A549 (cell line): ENCODE measurements around the gene PRDM12. TPM values are rescaled to one million over a fixed set of nuclear protein-coding genes. Genes with fewer than 3 reads are reported as not detected.

Experiments
- ATAC-seq, 2 experiments: fragments of 200-7000 bp in 1 of 2; fragments of >200 bp in 1 of 2; cut with Nextera tagmentation in 1 of 2; cut with Tn5 transposase in 1 of 2; 3 replicates each; pipeline versions ENCODE4 v1.8.0 to v1.9.1; 2018 to 2020; ENCODE audit warnings: mild to moderate bottlenecking in 1 of 2, moderate library complexity in 1 of 2
- CTCF ChIA-PET: fragments of 300-600 bp; sonication (Branson Sonifier 250); formaldehyde crosslinking; extraction: SDS; loops from one replicate; lab custom pipeline; 2021; ENCODE audit warnings: antibody characterized with exemption, inconsistent platforms; lab: Yijun Ruan, JAX
- POLR2A ChIA-PET: fragments of 350-600 bp; formaldehyde crosslinking; extraction: SDS; loops from one replicate; lab custom pipeline; 2021; ENCODE audit warnings: antibody characterized with exemption, inconsistent platforms; lab: Yijun Ruan, JAX
- DNase-seq, 2 experiments: peaks; one replicate each; pipeline versions ENCODE4 v3.0.0 to v3.0.0-alpha.2; 2011 to 2016; ENCODE audit warnings: low read depth in 1 of 2, low spot score in 1 of 2
- FAIRE-seq: peaks from 2 replicates; lab custom pipeline; 2011; peaks lifted over from hg19 to GRCh38; lab: Jason Lieb, UNC
- H3K27ac ChIP-seq, 2 experiments: fragments of >200 bp; sonication (Bioruptor Twin); formaldehyde crosslinking; 3 replicates each; pipeline ENCODE4 v1.5.1; 2016 to 2017
- H3K4me1 ChIP-seq: fragments of >200 bp; sonication (Bioruptor Twin); formaldehyde crosslinking; 3 replicates; pipeline ENCODE4 v1.6.1; 2016
- H3K4me2 ChIP-seq: fragments of >200 bp; sonication (Bioruptor Twin); formaldehyde crosslinking; 3 replicates; pipeline ENCODE4 v1.6.1; 2016
- H3K4me3 ChIP-seq: fragments of >200 bp; sonication (Bioruptor Twin); formaldehyde crosslinking; 3 replicates; pipeline ENCODE4 v1.5.1; 2016
- H3K9me3 ChIP-seq: fragments of >200 bp; sonication (Bioruptor Twin); formaldehyde crosslinking; 3 replicates; pipeline ENCODE4 v1.6.1; 2016
- BCL3 ChIP-seq: fragments of >200 bp; sonication (Bioruptor Twin); formaldehyde crosslinking; IDR thresholded peaks from 3 replicates; pipeline ENCODE4 v1.6.1; 2016
- CBX2 ChIP-seq: fragments of 200-600 bp; sonication (generic); IDR thresholded peaks from 2 replicates; pipeline ENCODE4 v1.6.1; 2016; ENCODE audit warnings: low read depth, mild to moderate bottlenecking, borderline replicate concordance
- CEBPB ChIP-seq, 2 experiments: fragments of >200 bp in 1 of 2; sonication (Bioruptor Twin) in 1 of 2; formaldehyde crosslinking in 1 of 2; IDR thresholded peaks; 2 replicates each; pipeline ENCODE4 v1.6.1; 2012 to 2016
- CHD2 ChIP-seq: fragments of 150-350 bp; IDR thresholded peaks from 2 replicates; pipeline ENCODE4 v1.6.1; 2014; ENCODE audit warnings: low read length; ENCODE audit not compliant: partially characterized antibody
- CHD4 ChIP-seq: fragments of 200-600 bp; sonication (generic); IDR thresholded peaks from 2 replicates; pipeline ENCODE4 v1.6.1; 2016; ENCODE audit warnings: antibody characterized with exemption, mild to moderate bottlenecking, borderline replicate concordance
- EHF ChIP-seq: fragments of 250-450 bp; sonication (Bioruptor Pico); IDR thresholded peaks from 2 replicates; pipeline ENCODE4 v1.5.0; 2020; ENCODE audit warnings: mild to moderate bottlenecking
- ELK1 ChIP-seq: fragments of 150-350 bp; IDR thresholded peaks from 2 replicates; pipeline ENCODE4 v1.6.1; 2014; ENCODE audit warnings: low read depth, mild to moderate bottlenecking, low read length
- FOSL2 ChIP-seq, 2 experiments: fragments of 450-650 bp in 1 of 2; fragments of >200 bp in 1 of 2; sonication (Bioruptor Twin) in 1 of 2; formaldehyde crosslinking; IDR thresholded peaks; 2 replicates each; pipeline versions ENCODE4 v1.5.0 to v1.6.1; 2016 to 2020; ENCODE audit warnings: mild to moderate bottlenecking in 1 of 2, moderate library complexity in 1 of 2
- MAX ChIP-seq: IDR thresholded peaks from 2 replicates; pipeline ENCODE4 v1.6.1; 2012
- MYC ChIP-seq: IDR thresholded peaks from 2 replicates; pipeline ENCODE4 v1.6.1; 2012; ENCODE audit warnings: mild to moderate bottlenecking, inconsistent platforms, low read length, improper control_type of control experiment, borderline replicate concordance
- NPAS2 ChIP-seq: fragments of 250-450 bp; sonication (Bioruptor Pico); IDR thresholded peaks from 2 replicates; pipeline ENCODE4 v1.8.0; 2022; ENCODE audit warnings: mild to moderate bottlenecking, moderate library complexity, borderline replicate concordance
- NR3C1 ChIP-seq: fragments of >200 bp; sonication (Bioruptor Twin); formaldehyde crosslinking; IDR thresholded peaks from 3 replicates; pipeline ENCODE4 v1.6.1; 2017
- POLR2AphosphoS2 ChIP-seq: conservative IDR thresholded peaks from 2 replicates; pipeline ENCODE4 v1.6.1; 2012; ENCODE audit warnings: low read length, improper control_type of control experiment, inconsistent platforms
- REST ChIP-seq: fragments of 200-600 bp; sonication (generic); IDR thresholded peaks from 2 replicates; pipeline ENCODE4 v1.6.1; 2016; ENCODE audit warnings: antibody characterized with exemption, mild to moderate bottlenecking, moderate library complexity
- RNF2 ChIP-seq: fragments of 200-600 bp; sonication (generic); IDR thresholded peaks from 2 replicates; pipeline ENCODE4 v1.6.1; 2016; ENCODE audit warnings: low read depth, mild to moderate bottlenecking, antibody characterized with exemption, moderate library complexity, borderline replicate concordance
- TFCP2L1 ChIP-seq: fragments of 250-450 bp; sonication (Bioruptor Pico); IDR thresholded peaks from 2 replicates; pipeline ENCODE4 v1.5.0; 2021; ENCODE audit warnings: mild to moderate bottlenecking
- TP53 ChIP-seq: fragments of 250-450 bp; sonication (Bioruptor Pico); IDR thresholded peaks from 2 replicates; pipeline ENCODE4 v1.5.0; 2021; ENCODE audit warnings: mild to moderate bottlenecking, moderate library complexity
- ZFP36 ChIP-seq: fragments of 450-650 bp; IDR thresholded peaks from 2 replicates; pipeline ENCODE4 v1.6.1; 2014; ENCODE audit warnings: borderline replicate concordance; ENCODE audit not compliant: partially characterized antibody
- ZNF302 ChIP-seq: fragments of 250-450 bp; sonication (Bioruptor Pico); IDR thresholded peaks from 2 replicates; pipeline ENCODE4 v1.9.0; 2021; ENCODE audit warnings: inconsistent platforms, mild to moderate bottlenecking, moderate library complexity
- WGBS: methylation state at CpG from one replicate; pipeline ENCODE4 v1.1.6; 2017; ENCODE audit errors: missing lambda C conversion rate; 5-methylcytosine and 5-hydroxymethylcytosine counted together
- polyA plus RNA-seq, 4 experiments: library from polyadenylated mRNA; depleted of rRNA in 3 of 4; stranded (reverse); fragments of >200 nt; fragmentation: RNase III in 1 of 4; extraction: RNeasy Plus Mini Kit Qiagen cat#74134 plus additional on column Dnase treatment in 1 of 4; gene quantifications; 2 replicates in 3 of 4; 3 replicates in 1 of 4; pipeline ENCODE4 v1.2.3, GENCODE V29; 2011 to 2017
- TF ChIP-seq, protein P1 (sequence below): IDR thresholded peaks from 2 replicates; pipeline ENCODE4 v1.6.1; 2012; ENCODE audit warnings: low read depth, borderline replicate concordance

Gene PRDM12
- polyA plus RNA-seq, 2 of the 4 experiments (the other 2 are of a cell fraction), result 0.09 to 0.17 TPM

DNA sequence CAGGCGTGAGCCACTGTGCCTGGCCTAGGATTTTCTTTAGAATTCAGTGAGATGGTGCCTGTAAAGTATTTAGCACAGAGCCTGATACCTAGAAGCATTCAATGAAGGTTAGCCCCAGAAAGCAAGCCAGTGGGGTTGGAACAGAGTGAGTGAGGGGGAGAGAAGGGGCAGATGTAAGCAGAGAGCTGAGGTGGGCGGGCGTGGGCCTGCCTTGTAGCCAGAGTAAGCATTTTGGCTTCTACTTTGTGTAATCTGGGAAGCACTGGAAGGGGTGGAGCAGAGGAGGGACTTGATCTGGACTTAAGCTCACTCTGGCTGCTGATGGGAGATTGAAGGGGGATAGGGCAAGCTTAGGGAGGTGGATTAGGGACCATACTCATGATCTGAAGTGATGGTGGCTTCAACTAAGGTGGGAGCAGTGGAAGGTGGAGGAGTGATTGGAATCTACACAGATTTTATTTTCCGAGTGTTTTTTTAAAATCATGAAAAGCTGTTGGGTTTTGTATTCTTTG is 31.8 kb downstream of the PRDM12 start:
- Histone ChIP-seq H3K4me1 (peaks cover 9% of the 10 kb centered on the region; the same call in 2 of the 3 replicates), H3K27ac (no peak overlapping the region), H3K4me3 (no peak overlapping the region), H3K9me3 (0 out of 3 replicates have a peak, but pooled peaks cover 4% of the 10 kb centered on the region), H3K4me2 (no peak overlapping the region)
- FAIRE-seq, result no peak
- ChIA-PET CTCF (interaction anchor here (0.7 to 10.0 kb wide), 3 partner anchors 10 to 236 kb away, joined by 3 to 102 read pairs (median 3); no protein-coding TSS in a partner anchor), POLR2A (no interaction called here)
- no peak for DNase-seq
- no peak for ATAC-seq
- TF ChIP-seq CBX2 (no peak), RNF2 (no peak), CEBPB (IDR thresholded peaks at IDR 0.05) (no peak), ZFP36 (no peak), NR3C1 (no peak), ELK1 (no peak), POLR2AphosphoS2 (no peak), CHD4 (no peak), ZNF302 (no peak)
- WGBS, result 93% methylated on average over 4 of the region's 4 CpGs

- Histone ChIP-seq H3K4me1 (peaks cover 9% of the 10 kb centered on the region; the same call in 2 of the 3 replicates), H3K4me2 (no peak overlapping the region), H3K27ac (no peak overlapping the region)
- 96% methylated on average over 8 of the region's 8 CpGs for WGBS
- DNase-seq, result no peak
- POLR2A ChIA-PET, result no interaction called here
- TF ChIP-seq, protein P1, sequence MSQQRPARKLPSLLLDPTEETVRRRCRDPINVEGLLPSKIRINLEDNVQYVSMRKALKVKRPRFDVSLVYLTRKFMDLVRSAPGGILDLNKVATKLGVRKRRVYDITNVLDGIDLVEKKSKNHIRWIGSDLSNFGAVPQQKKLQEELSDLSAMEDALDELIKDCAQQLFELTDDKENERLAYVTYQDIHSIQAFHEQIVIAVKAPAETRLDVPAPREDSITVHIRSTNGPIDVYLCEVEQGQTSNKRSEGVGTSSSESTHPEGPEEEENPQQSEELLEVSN, result no peak
- no peak for TF ChIP-seq CHD2
- no peak for TF ChIP-seq CBX2
- no peak for TF ChIP-seq FOSL2 (IDR thresholded peaks at IDR 0.05)
- no peak for TF ChIP-seq FOSL2 (CRISPR knock-in tag; IDR thresholded peaks at IDR 0.05)
- no peak for TF ChIP-seq EHF (CRISPR knock-in tag)
- TF ChIP-seq TFCP2L1 (CRISPR knock-in tag), result no peak
- TF ChIP-seq, all 56 proteins: peak for 0
- 0 out of 3 replicates have a peak, but pooled peaks cover 4% of the 10 kb centered on the region for H3K9me3 ChIP-seq
- ATAC-seq (no peak), FAIRE-seq (no peak)
- no peak overlapping the region for H3K4me3 ChIP-seq
- CTCF ChIA-PET, result interaction anchor here (0.9 to 10.0 kb wide), 3 partner anchors 9 to 302 kb away, joined by 3 to 102 read pairs (median 3); no protein-coding TSS in a partner anchor
Observed at GRCh38 chr9:130696996-130697395, 32.6 kb downstream of the PRDM12 start.

DNA sequence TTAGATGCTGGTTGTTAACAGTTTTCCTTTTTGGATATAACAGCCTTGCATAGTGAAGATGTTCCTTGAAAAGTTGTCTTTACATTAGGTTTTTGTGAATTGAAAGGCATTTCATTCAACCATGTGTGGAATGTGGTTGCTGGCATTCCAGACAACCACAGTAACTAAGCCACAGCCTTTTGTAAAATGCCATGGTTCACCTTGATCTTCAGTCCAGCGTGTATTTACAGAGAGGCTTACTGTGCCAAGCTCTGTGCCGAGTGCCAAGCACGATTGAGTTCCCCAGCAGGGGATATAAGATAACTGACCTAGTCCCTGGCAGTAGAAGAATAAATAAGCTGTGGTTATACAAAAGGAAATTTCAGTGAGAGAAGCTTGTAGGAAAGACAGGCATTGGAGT is 34.1 kb downstream of the PRDM12 start:
- FAIRE-seq, result no peak
- H3K4me2 ChIP-seq, result no peak overlapping the region

More for the DNA sequence above, 34.1 kb downstream of the PRDM12 start:
- DNase-seq (no peak), ATAC-seq (no peak)
- TF ChIP-seq CHD4 (no peak), TP53 (CRISPR knock-in tag) (no peak), CBX2 (no peak), MAX (no peak), NPAS2 (CRISPR knock-in tag) (no peak), BCL3 (no peak), MYC (no peak), FOSL2 (IDR thresholded peaks at IDR 0.05) (no peak), FOSL2 (CRISPR knock-in tag; IDR thresholded peaks at IDR 0.05) (no peak), REST (no peak)
- ChIA-PET POLR2A (no interaction called here), CTCF (interaction anchor here (1.0 to 5.5 kb wide), 9 partner anchors 9 to 350 kb away, joined by 3 to 97 read pairs (median 5); no protein-coding TSS in a partner anchor)
- H3K27ac ChIP-seq, result no peak overlapping the region
- no peak overlapping the region for H3K4me3 ChIP-seq
- H3K4me1 ChIP-seq, result peaks cover 9% of the 10 kb centered on the region; the same call in 2 of the 3 replicates
- H3K9me3 ChIP-seq, result no peaks in the 10 kb centered on the region
- 68% methylated on average over 3 of the region's 3 CpGs for WGBS
